Fibroblast of mammary gland (primary cell): ENCODE measurements around the gene MIDN.

Source experiments
- DNase-seq: peaks from one replicate; pipeline ENCODE4 v3.0.0-alpha.2; 2010; ENCODE audit warnings: low read depth
- H3K4me3 ChIP-seq: 2 replicates; pipeline ENCODE4 v1.5.1; 2011; ENCODE audit warnings: low read depth, mild to moderate bottlenecking, low read length, moderate library complexity; ENCODE audit not compliant: control insufficient read depth
- CTCF ChIP-seq: conservative IDR thresholded peaks from 2 replicates; pipeline ENCODE4 v1.5.1; 2011; ENCODE audit warnings: low read depth, low read length, inconsistent platforms; ENCODE audit not compliant: control insufficient read depth, insufficient read depth

The MIDN gene

GRCh38 chr19:1259206-1259875, 11.0 kb downstream of the MIDN start:
- no peak overlapping the region for H3K4me3 ChIP-seq
- TF ChIP-seq CTCF, result no peak
- peak; percentile 68 for DNase-seq

DNA sequence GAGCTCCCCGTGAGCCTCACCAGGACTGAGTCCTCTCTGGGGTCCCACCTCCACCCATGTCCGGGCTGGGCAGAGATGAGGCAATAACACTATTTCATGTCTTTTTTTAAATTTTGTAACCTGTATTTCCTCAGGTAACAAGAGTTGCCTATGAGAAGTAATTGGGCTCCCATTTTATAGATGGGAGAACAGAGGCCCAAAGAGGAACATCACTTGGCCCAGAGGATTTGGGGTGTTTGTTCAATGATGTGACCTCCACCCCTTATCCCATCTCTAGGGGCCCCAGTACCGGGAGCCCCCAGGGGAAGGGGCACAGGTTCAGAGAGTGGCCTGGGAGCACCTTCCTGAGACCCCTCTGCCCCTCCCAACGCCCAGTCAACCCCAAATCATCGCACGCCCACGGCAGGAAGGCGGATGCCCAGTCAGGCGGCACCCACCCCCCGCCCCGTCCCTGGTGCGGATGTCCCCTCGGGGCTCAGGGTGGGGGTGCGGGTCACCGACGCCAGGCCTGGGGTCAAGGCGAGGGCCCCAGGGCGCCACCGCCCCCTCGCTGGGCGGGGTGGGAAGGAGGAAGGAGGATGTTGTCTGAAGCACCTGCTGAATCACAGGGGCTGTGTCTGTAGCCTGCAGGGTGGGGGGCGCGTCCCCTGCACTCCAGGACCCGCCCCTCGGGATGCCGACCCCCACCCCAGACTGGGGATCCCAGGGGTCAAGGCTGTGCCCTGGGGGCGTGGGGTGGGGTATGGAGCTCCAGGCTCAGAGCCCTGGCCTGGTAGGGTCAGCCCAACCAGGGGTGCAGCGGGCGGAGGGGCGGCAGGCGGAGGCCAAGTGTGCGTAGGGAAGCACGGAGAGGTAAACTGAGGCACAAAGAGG, 11.7 kb downstream of the MIDN start:
- no peak for DNase-seq
- no peak overlapping the region for H3K4me3 ChIP-seq
- no peak for TF ChIP-seq CTCF

DNA sequence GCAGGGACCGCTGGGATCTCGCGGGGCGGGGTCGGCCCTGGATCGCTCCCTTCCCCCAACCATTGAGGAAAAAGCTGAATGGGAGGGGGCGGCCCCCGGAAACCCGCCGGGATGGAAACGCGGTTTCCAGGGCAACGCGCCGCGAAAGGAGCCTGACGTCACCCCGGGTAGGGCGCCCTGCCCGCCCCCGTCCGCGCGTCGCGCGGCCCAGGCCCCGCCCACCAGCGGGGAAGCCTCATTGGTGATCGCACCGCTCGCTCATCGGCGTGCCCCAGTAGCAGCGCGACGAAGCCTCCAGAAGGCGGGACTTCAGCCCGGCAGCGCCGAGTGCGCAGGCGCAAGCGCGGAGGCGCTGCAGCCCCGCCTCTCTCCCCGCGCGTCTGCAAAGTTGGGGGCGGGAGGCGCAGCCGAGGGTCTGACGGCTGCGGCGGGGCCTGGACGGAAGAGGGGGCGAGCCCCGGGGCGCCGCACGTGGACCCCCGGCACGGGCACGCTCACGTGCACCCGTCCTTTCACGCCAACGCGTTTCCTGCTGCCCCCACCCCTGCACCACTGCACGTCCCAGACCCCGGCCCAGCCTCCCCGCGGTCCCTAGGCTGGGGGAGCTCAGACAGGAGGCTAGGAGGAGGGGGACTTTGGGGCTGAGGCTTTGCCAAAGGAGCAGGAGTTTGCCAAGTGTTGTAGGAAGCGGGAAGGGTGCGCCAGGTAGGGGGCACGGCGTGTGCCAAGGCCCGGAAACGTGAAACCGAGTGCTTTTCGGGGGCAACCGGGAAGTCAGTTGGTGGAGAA, 12.6 kb downstream of the MIDN start:
- no peak for TF ChIP-seq CTCF
- DNase-seq, result peak; percentile 95

GRCh38 chr19:1261538-1261797, 13.1 kb downstream of the MIDN start:
- DNase-seq, result no peak
- peak overlapping the region; percentile 49 for H3K4me3 ChIP-seq
- no peak for TF ChIP-seq CTCF

More for the DNA sequence above, 12.6 kb downstream of the MIDN start:
- H3K4me3 ChIP-seq, result peak overlapping the region; percentile 49

DNA sequence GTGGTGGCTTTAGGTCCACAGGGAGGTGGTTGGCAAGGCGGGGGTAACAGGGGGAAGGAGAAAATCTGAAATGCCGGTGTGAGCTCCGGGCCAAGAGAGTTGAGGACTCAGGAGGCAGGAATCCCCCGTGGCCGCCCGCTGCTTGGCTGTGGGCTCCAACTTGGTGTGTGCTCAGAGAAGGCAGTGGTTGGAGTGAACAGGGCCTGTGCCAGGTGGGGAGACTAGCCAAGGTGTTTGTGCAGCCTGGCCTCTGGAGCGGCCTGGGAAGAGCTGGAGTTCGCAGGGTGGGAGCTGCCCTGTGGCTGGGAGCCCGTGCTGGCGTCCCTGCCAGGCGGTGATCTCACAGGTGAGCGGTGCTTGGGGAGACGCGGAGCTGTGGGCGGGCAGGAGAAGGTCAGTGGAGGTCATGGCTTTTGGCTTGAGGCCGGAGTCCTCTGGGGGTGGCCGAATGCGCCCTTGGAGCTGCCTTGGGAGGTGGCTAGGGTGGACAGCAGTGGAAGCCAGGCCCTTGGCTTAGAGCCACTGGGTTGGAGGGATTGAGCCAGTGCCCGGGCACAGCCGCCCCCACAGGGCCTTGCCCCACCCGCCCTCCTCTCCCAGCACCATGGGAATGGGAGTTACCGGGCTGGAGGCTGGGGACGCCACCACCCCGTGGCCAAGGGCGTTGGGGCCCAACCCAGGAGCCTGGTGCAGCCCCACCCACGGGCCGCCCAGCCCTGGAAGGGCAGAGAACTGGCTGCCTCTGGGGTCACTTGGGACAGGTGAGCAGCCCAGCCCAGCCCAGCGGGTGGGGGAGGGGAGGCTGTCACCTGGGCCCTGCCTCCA, 13.6 kb downstream of the MIDN start:
- DNase-seq, result peak; percentile 47
- no peak for TF ChIP-seq CTCF
- H3K4me3 ChIP-seq, result peak overlapping the region; percentile 49

DNA sequence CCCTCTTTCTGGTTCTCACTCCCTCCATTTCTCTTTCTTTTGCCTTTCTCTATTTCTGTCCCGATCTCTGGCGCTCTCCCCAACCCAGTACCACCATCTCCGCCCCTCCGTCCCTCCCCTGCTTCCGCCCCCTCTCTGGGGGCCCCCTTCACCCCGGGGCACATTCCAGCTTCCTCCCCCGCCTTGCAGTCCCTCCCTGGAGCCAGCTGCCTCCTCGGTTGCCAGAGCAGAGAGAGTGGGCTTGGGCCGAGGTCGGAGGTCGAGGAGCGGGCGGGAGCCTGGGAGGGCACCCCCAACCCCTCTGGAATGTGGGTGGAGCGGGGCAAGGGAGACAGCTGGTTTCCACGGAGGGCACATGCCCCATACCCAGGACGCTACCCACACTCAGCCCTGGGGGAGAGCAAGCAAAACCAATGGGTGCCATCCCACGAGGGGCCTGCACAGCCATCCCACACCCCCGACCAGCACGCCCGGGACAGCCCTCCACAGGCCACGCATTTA, 14.3 kb downstream of the MIDN start:
- DNase-seq, result no peak
- no peak for TF ChIP-seq CTCF
- H3K4me3 ChIP-seq, result no peak overlapping the region
